ENCODE data around the gene TMEM35A. TPM values are rescaled to one million over a fixed set of nuclear protein-coding genes. Genes with fewer than 3 reads are reported as not detected.
"Not testable (repeated sequence)": the region's sequence is repeated elsewhere in the genome, so short reads cannot be mapped to it uniquely, and the experiment has no call there.

The TMEM35A gene
- polyA plus RNA-seq (2013, experiment 1 of 4): 18.0 TPM
- 20.1 TPM for polyA plus RNA-seq (2013, experiment 2 of 4)
- polyA plus RNA-seq (2013, experiment 3 of 4): 15.3 TPM
- 18.6 TPM for polyA plus RNA-seq (2013, experiment 4 of 4)

GRCh38 chrX:101078716-101079598 lies at the start of gene TMEM35A:
TMEM35A (plus strand) TSS chrX:101078879; CDS start chrX:101079003, 124 bp downstream.
- Histone ChIP-seq H3K27me3 (ENCODE audit: control insufficient read depth, insufficient read depth, low read length, poor library complexity, severe bottlenecking) (no peaks in the 10 kb centered on the region), H3K4me1 (ENCODE audit: control insufficient read depth, insufficient read depth, low read length) (peaks cover 10% of the 10 kb centered on the region), H3K4me3 (ENCODE audit: insufficient read depth, low read depth, low read length) (peak within 1 kb of the TSS; percentile 52), H3K27ac (ENCODE audit: insufficient read depth, low read depth, low read length, poor library complexity, severe bottlenecking) (no peak within 1 kb of the TSS), H3K9me3 (ENCODE audit: control insufficient read depth, low read length) (no peaks in the 10 kb centered on the region), H3K36me3 (ENCODE audit: control insufficient read depth, insufficient read depth, low read length) (no peaks in the 10 kb centered on the region)
- WGBS, 2 experiments: 1% methylated on average over 20 to 22 of the region's 23 CpGs

GRCh38 chrX:101029665-101030064 lies 49.0 kb upstream of the TMEM35A start:
- Histone ChIP-seq H3K36me3 (ENCODE audit: control insufficient read depth, insufficient read depth, low read length) (no peaks in the 10 kb centered on the region), H3K4me1 (ENCODE audit: control insufficient read depth, insufficient read depth, low read length) (no peaks in the 10 kb centered on the region), H3K4me3 (ENCODE audit: insufficient read depth, low read depth, low read length) (no peak overlapping the region), H3K9me3 (ENCODE audit: control insufficient read depth, low read length) (no peaks in the 10 kb centered on the region), H3K27me3 (ENCODE audit: control insufficient read depth, insufficient read depth, low read length, poor library complexity, severe bottlenecking) (no peaks in the 10 kb centered on the region), H3K27ac (ENCODE audit: insufficient read depth, low read depth, low read length, poor library complexity, severe bottlenecking) (no peak overlapping the region)
- WGBS, 2 experiments: 92 to 95% methylated on average over 1 of the region's 1 CpG

- Histone ChIP-seq H3K9me3 (ENCODE audit: control insufficient read depth, low read length) (no peaks in the 10 kb centered on the region), H3K36me3 (ENCODE audit: control insufficient read depth, insufficient read depth, low read length) (no peaks in the 10 kb centered on the region), H3K4me1 (ENCODE audit: control insufficient read depth, insufficient read depth, low read length) (no peaks in the 10 kb centered on the region), H3K4me3 (ENCODE audit: insufficient read depth, low read depth, low read length) (no peak overlapping the region), H3K27ac (ENCODE audit: insufficient read depth, low read depth, low read length, poor library complexity, severe bottlenecking) (no peak overlapping the region), H3K27me3 (ENCODE audit: control insufficient read depth, insufficient read depth, low read length, poor library complexity, severe bottlenecking) (no peaks in the 10 kb centered on the region)
These were observed 41.4 kb upstream of the TMEM35A start for GRCh38 chrX:101037231-101037630.

- no peaks in the 10 kb centered on the region for H3K27me3 ChIP-seq (ENCODE audit: control insufficient read depth, insufficient read depth, low read length, poor library complexity, severe bottlenecking)
- H3K36me3 ChIP-seq (ENCODE audit: control insufficient read depth, insufficient read depth, low read length): no peaks in the 10 kb centered on the region
- no peaks in the 10 kb centered on the region for H3K9me3 ChIP-seq (ENCODE audit: control insufficient read depth, low read length)
- H3K27ac ChIP-seq (ENCODE audit: insufficient read depth, low read depth, low read length, poor library complexity, severe bottlenecking): no peak overlapping the region
- no peak overlapping the region for H3K4me3 ChIP-seq (ENCODE audit: insufficient read depth, low read depth, low read length)
- WGBS, 2 experiments: 96 to 98% methylated on average over 3 to 4 of the region's 4 CpGs
- H3K4me1 ChIP-seq (ENCODE audit: control insufficient read depth, insufficient read depth, low read length): no peaks in the 10 kb centered on the region
These were observed 38.5 kb upstream of the TMEM35A start for GRCh38 chrX:101040197-101040596.

GRCh38 chrX:101051153-101051548 lies 27.5 kb upstream of the TMEM35A start:
- H3K27ac ChIP-seq (ENCODE audit: insufficient read depth, low read depth, low read length, poor library complexity, severe bottlenecking): no peak overlapping the region
- WGBS, 2 experiments: 30 to 35% methylated on average over 5 of the region's 5 CpGs

DNA sequence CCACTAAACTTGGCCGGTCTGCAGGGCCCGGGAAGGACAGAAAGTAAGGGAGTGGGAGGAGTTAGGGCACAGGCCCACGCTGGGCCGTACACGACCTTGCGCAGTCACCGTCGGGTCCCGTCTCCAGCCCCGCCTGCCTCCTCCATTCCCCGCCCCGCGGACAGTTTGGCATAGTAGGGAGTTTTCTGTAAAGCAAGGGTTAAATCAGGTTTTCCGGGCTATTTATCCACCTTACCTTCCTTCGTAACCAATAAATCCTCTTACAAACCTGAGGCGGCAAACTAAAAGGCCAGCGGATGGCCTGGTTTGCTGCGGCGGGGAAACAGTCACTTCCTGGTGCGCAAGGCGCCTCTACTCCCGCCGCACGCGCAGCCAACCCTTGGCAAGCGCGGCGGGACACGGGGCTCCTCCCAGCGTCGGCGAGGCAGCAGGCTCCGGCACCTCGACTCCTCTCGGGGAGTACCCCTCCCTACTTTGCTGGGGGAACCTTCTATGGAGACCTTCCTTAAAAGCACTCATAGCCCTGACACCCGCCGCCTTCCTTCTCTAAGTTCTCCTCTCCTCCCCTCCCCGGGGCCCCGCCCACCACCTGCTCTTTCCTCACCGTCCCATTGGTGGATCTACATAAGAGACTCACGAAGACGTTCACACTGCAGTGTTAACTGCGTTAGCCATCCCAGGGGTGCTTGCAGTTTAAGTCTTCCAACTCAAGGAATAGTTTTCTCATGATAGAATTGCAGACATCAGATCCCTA lies 27.0 kb upstream of the TMEM35A start, which contains the start of gene TRMT2B:
Gene TRMT2B (minus strand): TSS at position 563 of the 754 bp plus-strand sequence. CDS start 9,822 bp downstream, outside the sequence.
- no peaks in the 10 kb centered on the region for H3K4me1 ChIP-seq (ENCODE audit: control insufficient read depth, insufficient read depth, low read length)
- WGBS, 2 experiments: 0% methylated on average over 43 of the region's 43 CpGs
- no peak within 1 kb of the TSS for H3K27ac ChIP-seq (ENCODE audit: insufficient read depth, low read depth, low read length, poor library complexity, severe bottlenecking)

More at GRCh38 chrX:101051153-101051548, 27.5 kb upstream of the TMEM35A start:
- no peaks in the 10 kb centered on the region for H3K36me3 ChIP-seq (ENCODE audit: control insufficient read depth, insufficient read depth, low read length)
- H3K9me3 ChIP-seq (ENCODE audit: control insufficient read depth, low read length): no peaks in the 10 kb centered on the region
- peak overlapping the region; percentile 60 for H3K4me3 ChIP-seq (ENCODE audit: insufficient read depth, low read depth, low read length)
- no peaks in the 10 kb centered on the region for H3K27me3 ChIP-seq (ENCODE audit: control insufficient read depth, insufficient read depth, low read length, poor library complexity, severe bottlenecking)
- no peaks in the 10 kb centered on the region for H3K4me1 ChIP-seq (ENCODE audit: control insufficient read depth, insufficient read depth, low read length)

GRCh38 chrX:101056551-101056950 lies 22.1 kb upstream of the TMEM35A start:
- 71 to 72% methylated on average over 4 of the region's 4 CpGs for WGBS, 2 experiments
- H3K9me3 ChIP-seq (ENCODE audit: control insufficient read depth, low read length); H3K4me1 ChIP-seq (ENCODE audit: control insufficient read depth, insufficient read depth, low read length); H3K27me3 ChIP-seq (ENCODE audit: control insufficient read depth, insufficient read depth, low read length, poor library complexity, severe bottlenecking); H3K27ac ChIP-seq (ENCODE audit: insufficient read depth, low read depth, low read length, poor library complexity, severe bottlenecking); H3K4me3 ChIP-seq (ENCODE audit: insufficient read depth, low read depth, low read length); H3K36me3 ChIP-seq (ENCODE audit: control insufficient read depth, insufficient read depth, low read length): not testable (repeated sequence)

More for the DNA sequence above, 27.0 kb upstream of the TMEM35A start, which contains the start of gene TRMT2B:
- Histone ChIP-seq H3K27me3 (ENCODE audit: control insufficient read depth, insufficient read depth, low read length, poor library complexity, severe bottlenecking) (no peaks in the 10 kb centered on the region), H3K9me3 (ENCODE audit: control insufficient read depth, low read length) (no peaks in the 10 kb centered on the region), H3K36me3 (ENCODE audit: control insufficient read depth, insufficient read depth, low read length) (no peaks in the 10 kb centered on the region), H3K4me3 (ENCODE audit: insufficient read depth, low read depth, low read length) (peak within 1 kb of the TSS; percentile 60)

DNA sequence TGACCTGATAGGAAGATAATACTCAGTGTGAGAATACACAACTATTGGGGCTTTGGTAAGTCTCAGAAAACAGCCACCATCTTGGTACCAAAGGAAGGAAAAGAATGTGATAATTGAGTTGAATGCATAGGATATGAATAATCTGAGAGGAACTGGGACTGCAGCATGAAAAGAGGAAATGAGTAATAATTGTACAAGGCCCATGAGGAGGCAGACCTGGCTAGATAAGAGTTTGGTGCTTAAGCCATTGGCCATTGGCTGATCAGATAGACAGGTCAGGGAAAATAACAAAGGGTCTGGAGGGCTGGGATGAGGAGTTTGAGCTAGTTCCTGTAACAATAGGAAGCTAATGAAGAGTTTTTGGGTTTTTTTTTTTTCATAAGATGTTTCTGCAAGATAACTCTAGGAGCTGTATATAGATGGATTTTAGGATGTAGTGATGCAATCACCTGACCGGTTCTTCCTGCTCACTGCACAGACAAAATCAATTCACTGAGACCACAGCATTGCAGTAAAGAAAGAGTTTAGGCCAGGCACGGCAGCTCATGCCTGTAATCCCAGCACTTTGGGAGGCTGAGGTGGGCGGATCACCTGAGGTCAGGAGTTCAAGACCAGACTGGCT lies 21.5 kb upstream of the TMEM35A start:
- Histone ChIP-seq H3K9me3 (ENCODE audit: control insufficient read depth, low read length) (no peaks in the 10 kb centered on the region), H3K27ac (ENCODE audit: insufficient read depth, low read depth, low read length, poor library complexity, severe bottlenecking) (no peak overlapping the region)
- 71 to 89% methylated on average over 1 to 3 of the region's 3 CpGs for WGBS, 2 experiments

DNA sequence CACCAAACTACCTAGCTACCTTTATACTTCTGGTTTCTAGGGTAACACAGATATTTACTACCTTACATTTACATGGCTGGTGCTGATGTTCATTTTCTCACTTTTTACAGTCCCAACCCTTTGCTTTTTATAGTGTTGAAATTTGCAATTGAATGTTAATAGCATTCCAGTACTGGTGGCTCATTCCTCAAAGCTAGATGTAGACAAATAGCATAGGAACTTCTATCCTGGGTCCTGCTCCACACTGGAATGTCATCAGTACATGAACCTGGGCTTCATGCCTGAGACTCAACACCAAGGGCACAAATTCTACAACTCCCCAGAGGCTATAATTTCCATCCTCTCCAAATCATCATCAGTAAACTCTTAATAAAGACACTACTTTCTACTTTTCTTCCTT lies 16.5 kb upstream of the TMEM35A start:
- Histone ChIP-seq H3K4me3 (ENCODE audit: insufficient read depth, low read depth, low read length) (no peak overlapping the region), H3K36me3 (ENCODE audit: control insufficient read depth, insufficient read depth, low read length) (no peaks in the 10 kb centered on the region), H3K27me3 (ENCODE audit: control insufficient read depth, insufficient read depth, low read length, poor library complexity, severe bottlenecking) (no peaks in the 10 kb centered on the region), H3K9me3 (ENCODE audit: control insufficient read depth, low read length) (no peaks in the 10 kb centered on the region), H3K27ac (ENCODE audit: insufficient read depth, low read depth, low read length, poor library complexity, severe bottlenecking) (no peak overlapping the region), H3K4me1 (ENCODE audit: control insufficient read depth, insufficient read depth, low read length) (no peaks in the 10 kb centered on the region)

More for the DNA sequence above, 21.5 kb upstream of the TMEM35A start:
- Histone ChIP-seq H3K4me1 (ENCODE audit: control insufficient read depth, insufficient read depth, low read length) (no peaks in the 10 kb centered on the region), H3K27me3 (ENCODE audit: control insufficient read depth, insufficient read depth, low read length, poor library complexity, severe bottlenecking) (no peaks in the 10 kb centered on the region), H3K4me3 (ENCODE audit: insufficient read depth, low read depth, low read length) (no peak overlapping the region), H3K36me3 (ENCODE audit: control insufficient read depth, insufficient read depth, low read length) (no peaks in the 10 kb centered on the region)

Data from ectodermal cell (in vitro differentiated cells).